Neural progenitor cell (in vitro differentiated cells): ENCODE measurements around the gene CAPZB.

Experiments
- CTCF ChIP-seq: fragments of 200-600 bp; sonication (generic); IDR thresholded peaks from 2 replicates; pipeline ENCODE4 v1.5.1; 2017; ENCODE audit warnings: antibody characterized with exemption, mild to moderate bottlenecking
- EZH2 ChIP-seq: fragments of 200-600 bp; sonication (generic); IDR thresholded peaks from 2 replicates; pipeline ENCODE4 v1.6.1; 2017; ENCODE audit warnings: antibody characterized with exemption, mild to moderate bottlenecking, moderate library complexity
- EZH2phosphoT487 ChIP-seq: fragments of 200-600 bp; sonication (generic); IDR thresholded peaks from 2 replicates; pipeline ENCODE4 v1.6.1; 2017; ENCODE audit warnings: antibody characterized with exemption

GRCh38 chr1:19493547-19493946, 8.2 kb upstream of the CAPZB start:
- TF ChIP-seq EZH2, result no peak
- no peak for TF ChIP-seq CTCF
- no peak for TF ChIP-seq EZH2phosphoT487
